Motor neuron (in vitro differentiated cells): ENCODE measurements around the gene TMEM208. TPM values are rescaled to one million over a fixed set of nuclear protein-coding genes. Genes with fewer than 3 reads are reported as not detected.

Experiments
- ATAC-seq, 8 experiments: fragments of 200-7000 bp; cut with Tn5 transposase; replicated peaks in 6 of 8; 2 replicates each; pipeline ENCODE4 v1.8.0; 2021; ENCODE audit warnings: mild to moderate bottlenecking in 8 of 8, moderate library complexity in 8 of 8
- H3K27ac ChIP-seq, 2 donors: fragments of 250-450 bp; sonication (Bioruptor Pico); 2 replicates each; pipeline ENCODE4 v1.9.0; 2021; ENCODE audit warnings: antibody characterized with exemption in 2 of 2, mild to moderate bottlenecking in 2 of 2, moderate library complexity in 1 of 2
- H3K4me1 ChIP-seq, 2 donors: fragments of 250-450 bp; sonication (Bioruptor Pico); replicated peaks in 1 of 2; 2 replicates each; pipeline ENCODE4 v1.6.1; 2021; ENCODE audit warnings: antibody characterized with exemption in 2 of 2, mild to moderate bottlenecking in 2 of 2, moderate library complexity in 1 of 2
- H3K4me3 ChIP-seq, 5 donors: fragments of 250-450 bp; sonication (Bioruptor Pico); 2 replicates each; pipeline ENCODE4 v1.9.0; 2021; ENCODE audit warnings: antibody characterized with exemption in 5 of 5, mild to moderate bottlenecking in 5 of 5, moderate library complexity in 4 of 5
- WGBS, 10 experiments: fragments of 450-650 bp; shearing (Covaris generic); methylation state at CpG; one replicate each; pipeline ENCODE4 v1.0.0; 2022; 5-methylcytosine and 5-hydroxymethylcytosine counted together
- in situ Hi-C, 9 experiments: fragments of 400-800 bp; cut with MboI; loops; one replicate each; pipeline ENCODE4 v1.15.0; 2021; ENCODE audit warnings: low sequenced_read_pairs in 9 of 9, low pct_unique_long_range_greater_than_20kb in 2 of 9; ENCODE audit not compliant: unreplicated experiment in 9 of 9
- total RNA-seq, 8 experiments: library from RNA; unstranded; fragments of 300-600 nt; gene quantifications; 2 replicates each; pipeline versions ENCODE4 v1.2.3 to v1.2.4, GENCODE V29; 2022

TMEM208 gene
- total RNA-seq, 8 experiments from 2014 or later, result 39.4 to 83.1 (median 58.0) TPM

DNA sequence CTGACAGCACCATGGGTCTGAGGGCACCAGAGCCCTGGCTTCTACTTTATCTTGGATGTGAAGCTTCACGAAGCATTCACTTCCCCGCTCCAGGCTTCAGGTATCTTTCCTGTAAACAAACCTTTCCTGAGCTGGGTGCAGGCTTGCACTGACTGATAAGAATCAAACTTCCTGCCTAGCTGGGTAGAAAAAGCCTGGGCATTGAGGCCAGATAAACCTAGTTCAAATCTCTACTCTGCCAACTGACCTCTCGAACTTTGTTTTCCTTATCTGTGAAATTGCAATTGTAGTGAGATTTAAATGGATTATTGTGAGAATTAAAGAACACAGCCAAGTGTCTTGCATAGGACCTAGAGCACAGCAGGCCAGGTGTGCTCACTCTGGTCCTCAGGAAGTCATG is 2.9 kb upstream of the TMEM208 start:
- in situ Hi-C loops, result no loop called here
- no peak overlapping the region for H3K4me3 ChIP-seq
- H3K4me1 ChIP-seq, result peaks cover 11 to 12% of the 10 kb centered on the region in 2 donors
- WGBS, 10 experiments, result 40 to 89% (median 83%) methylated on average over 1 to 3 of the region's 3 CpGs; no CpG with 5 or more reads in 5 of the 10 experiments
- no peak overlapping the region for H3K27ac ChIP-seq
- no peak for ATAC-seq

- H3K4me3 ChIP-seq, result peak overlapping the region; percentile 69 to 99 (median 93)
- in situ Hi-C loops, result loop anchor here in 1 of 9 experiments (25.0 kb wide), 1 partner anchor 186 kb away; the partner anchor contains the start of gene ZDHHC1
- 0 to 9% (median 1%) methylated on average over 1 to 10 of the region's 12 CpGs; no CpG with 5 or more reads in 5 of the 10 experiments for WGBS, 10 experiments
- ATAC-seq, result no peak
- H3K27ac ChIP-seq, result peak overlapping the region; percentile 63 to 66
- H3K4me1 ChIP-seq, result peaks cover 11 to 12% of the 10 kb centered on the region in 2 donors
Observed at GRCh38 chr16:67226295-67226803, 581 bp upstream of the TMEM208 start.

GRCh38 chr16:67227567-67227921 is 614 bp downstream of the TMEM208 start:
- no peak for ATAC-seq
- WGBS, 10 experiments, result 0 to 63% (median 16%) methylated on average over 1 to 7 of the region's 12 CpGs; no CpG with 5 or more reads in 4 of the 10 experiments
- in situ Hi-C loops, result loop anchor here in 1 of 9 experiments (25.0 kb wide), 1 partner anchor 185 kb away; the partner anchor contains the start of gene ZDHHC1

DNA sequence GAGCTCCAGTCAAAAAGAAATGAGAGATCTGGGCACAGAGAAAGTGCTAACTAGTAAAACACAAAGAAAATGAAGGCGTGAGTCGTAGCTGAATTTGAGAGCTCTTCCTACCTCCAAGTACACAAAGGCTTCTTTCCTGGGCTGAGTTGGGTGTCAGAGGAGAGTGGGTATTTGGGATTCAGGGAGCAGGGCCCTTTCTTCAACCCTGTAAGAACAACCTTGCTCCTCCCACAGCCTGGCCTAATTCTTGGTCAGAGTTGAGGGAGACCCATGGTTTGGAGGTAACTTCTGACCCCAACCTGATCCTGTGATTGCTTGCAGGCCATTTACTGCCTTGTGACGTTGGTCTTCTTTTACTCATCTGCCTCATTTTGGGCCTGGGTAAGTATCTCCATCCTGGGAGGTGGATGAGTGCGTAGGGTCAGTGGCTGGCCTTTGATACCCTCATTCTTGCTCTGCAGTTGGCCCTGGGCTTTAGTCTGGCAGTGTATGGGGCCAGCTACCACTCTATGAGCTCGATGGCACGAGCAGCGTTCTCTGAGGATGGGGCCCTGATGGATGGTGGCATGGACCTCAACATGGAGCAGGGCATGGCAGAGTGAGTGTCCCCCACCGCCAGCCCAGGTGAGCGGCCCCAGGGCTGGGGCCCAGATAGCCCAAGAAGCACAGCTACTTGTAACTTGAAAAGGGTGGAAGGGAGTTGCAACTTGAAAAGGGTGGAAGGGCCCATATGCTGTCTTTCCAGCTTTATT is 1.3 kb downstream of the TMEM208 start:
- in situ Hi-C loops, result loop anchor here in 1 of 9 experiments (25.0 kb wide), 1 partner anchor 184 kb away; the partner anchor contains the start of gene ZDHHC1
- no peak for ATAC-seq
- Histone ChIP-seq H3K4me3 (peak overlapping the region; percentile 69 to 99 (median 93)), H3K27ac (peak overlapping the region; percentile 94 to 96), H3K4me1 (peaks cover 11 to 12% of the 10 kb centered on the region in 2 donors)
- WGBS, 10 experiments, result 60 to 100% (median 91%) methylated on average over 1 to 6 of the region's 9 CpGs; no CpG with 5 or more reads in 4 of the 10 experiments

More at GRCh38 chr16:67227567-67227921, 614 bp downstream of the TMEM208 start:
- Histone ChIP-seq H3K27ac (peak overlapping the region; percentile 94 to 96), H3K4me1 (peaks cover 11 to 12% of the 10 kb centered on the region in 2 donors), H3K4me3 (peak overlapping the region; percentile 69 to 99 (median 93))

DNA sequence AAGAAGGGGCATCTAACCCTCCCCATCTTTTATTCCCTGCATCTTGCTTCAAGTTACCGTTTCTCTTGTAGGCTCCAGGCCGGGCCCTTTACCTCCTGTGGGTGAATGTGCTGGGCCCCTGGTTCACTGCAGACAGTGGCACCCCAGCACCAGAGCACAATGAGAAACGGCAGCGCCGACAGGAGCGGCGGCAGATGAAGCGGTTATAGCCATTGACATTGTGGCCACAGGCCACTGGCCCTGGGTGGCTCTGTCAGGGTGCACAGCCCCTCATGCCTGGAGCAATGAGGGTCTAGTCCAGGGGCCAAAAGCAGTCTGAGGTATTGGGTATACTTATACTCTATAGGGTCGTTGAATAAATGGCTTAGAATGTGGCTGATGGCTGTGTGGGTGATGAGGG is 2.0 kb downstream of the TMEM208 start:
- Histone ChIP-seq H3K4me1 (peaks cover 11 to 12% of the 10 kb centered on the region in 2 donors), H3K4me3 (no peak overlapping the region), H3K27ac (no peak overlapping the region)
- 97 to 100% (median 98%) methylated on average over 3 to 6 of the region's 9 CpGs; no CpG with 5 or more reads in 7 of the 10 experiments for WGBS, 10 experiments
- ATAC-seq, result no peak
- in situ Hi-C loops, result loop anchor here in 1 of 9 experiments (25.0 kb wide), 1 partner anchor 183 kb away; the partner anchor contains the start of gene ZDHHC1

GRCh38 chr16:67229906-67230808 is 3.2 kb downstream of the TMEM208 start:
- in situ Hi-C loops, result loop anchor here in 1 of 9 experiments (25.0 kb wide), 1 partner anchor 182 kb away; the partner anchor contains the start of gene ZDHHC1
- no peak for ATAC-seq
- WGBS, 10 experiments, result 75 to 100% (median 94%) methylated on average over 2 to 11 of the region's 32 CpGs; no CpG with 5 or more reads in 4 of the 10 experiments
- Histone ChIP-seq H3K27ac (no peak overlapping the region), H3K4me3 (no peak overlapping the region), H3K4me1 (peaks cover 11 to 12% of the 10 kb centered on the region in 2 donors)

- no peak overlapping the region for H3K27ac ChIP-seq
- H3K4me3 ChIP-seq, result no peak overlapping the region
- in situ Hi-C loops, result loop anchor here in 1 of 9 experiments (25.0 kb wide), 1 partner anchor 181 kb away; the partner anchor contains the start of gene ZDHHC1
- peaks cover 10 to 14% of the 10 kb centered on the region in 2 donors for H3K4me1 ChIP-seq
- 89 to 100% (median 100%) methylated on average over 1 to 7 of the region's 12 CpGs; no CpG with 5 or more reads in 4 of the 10 experiments for WGBS, 10 experiments
- no peak for ATAC-seq
Observed at GRCh38 chr16:67230809-67231660, 4.1 kb downstream of the TMEM208 start.

DNA sequence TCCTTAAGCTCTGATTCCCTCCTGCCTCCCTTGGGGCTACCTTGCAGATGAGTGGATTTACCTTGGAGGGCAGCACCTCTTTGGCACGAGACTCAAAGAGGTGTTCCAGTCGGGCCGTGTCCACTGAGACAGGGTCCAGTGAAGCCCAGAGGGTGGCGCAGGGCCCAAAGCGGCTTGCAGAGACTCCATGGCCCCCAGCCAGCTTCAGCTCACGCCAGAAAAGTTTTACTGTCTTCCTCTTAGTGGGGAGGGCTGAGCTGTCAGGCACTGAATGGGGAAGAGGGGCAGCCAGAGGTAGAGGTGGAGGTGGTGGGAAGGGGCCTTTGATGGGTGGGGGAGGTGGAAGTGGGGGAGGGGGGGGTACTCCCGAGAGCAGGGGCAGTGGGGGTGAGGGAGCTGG is 6.7 kb downstream of the TMEM208 start:
- no peak overlapping the region for H3K4me3 ChIP-seq
- no peak overlapping the region for H3K27ac ChIP-seq
- H3K4me1 ChIP-seq, result peaks cover 3 to 6% of the 10 kb centered on the region in 2 donors
- in situ Hi-C loops, result loop anchor here in 1 of 9 experiments (25.0 kb wide), 1 partner anchor 179 kb away; the partner anchor contains the start of gene ZDHHC1
- 61 to 100% methylated on average over 1 to 5 of the region's 7 CpGs; no CpG with 5 or more reads in 8 of the 10 experiments for WGBS, 10 experiments
- no peak for ATAC-seq

- in situ Hi-C loops, result loop anchor here in 1 of 9 experiments (25.0 kb wide), 1 partner anchor 178 kb away; the partner anchor contains the start of gene ZDHHC1
- Histone ChIP-seq H3K4me1 (peaks cover 3 to 6% of the 10 kb centered on the region in 2 donors), H3K27ac (no peak overlapping the region), H3K4me3 (no peak overlapping the region)
- WGBS, 10 experiments, result 90 to 100% (median 100%) methylated on average over 1 to 7 of the region's 10 CpGs; no CpG with 5 or more reads in 5 of the 10 experiments
- ATAC-seq, result no peak
Observed at GRCh38 chr16:67234180-67234597, 7.3 kb downstream of the TMEM208 start.

DNA sequence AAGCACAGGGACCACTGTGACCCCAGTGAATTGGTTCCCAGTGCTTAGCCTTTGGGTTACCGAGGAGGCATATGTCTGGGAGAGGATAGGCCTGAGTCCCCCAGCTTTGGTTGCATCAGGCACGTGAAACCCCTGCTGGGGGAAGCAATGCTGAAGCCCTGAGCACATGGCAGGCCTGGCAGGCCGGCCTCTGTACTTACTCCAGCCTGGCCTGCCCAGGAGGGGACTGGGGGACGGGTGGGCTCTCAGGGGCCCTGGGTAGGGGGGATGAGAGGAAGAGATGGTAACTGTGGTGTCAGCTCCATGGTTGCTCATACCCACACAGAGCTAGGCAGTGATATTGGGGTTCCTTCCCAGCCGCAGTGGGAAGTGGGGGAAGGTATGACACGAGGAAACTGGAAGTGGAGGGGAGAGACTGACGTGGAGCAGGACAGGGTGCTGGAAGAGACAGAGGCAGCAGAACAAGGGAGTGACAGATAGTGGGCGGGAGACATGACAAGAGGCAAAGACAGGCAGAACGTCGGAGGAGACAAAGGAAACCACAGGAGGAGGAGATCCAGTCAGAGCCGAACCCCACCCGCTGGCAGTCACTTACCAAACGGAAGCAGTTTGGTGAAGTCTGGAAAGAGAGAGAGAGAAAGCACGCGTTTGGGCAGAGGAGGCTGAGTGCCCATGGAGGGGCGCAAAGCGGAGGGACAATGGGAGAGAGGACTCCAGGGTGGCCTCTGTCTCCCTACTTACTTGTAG is 9.1 kb downstream of the TMEM208 start:
- peak overlapping the region; percentile 8 to 33 (median 15) for H3K4me3 ChIP-seq
- peak overlapping the region in 1 of 2 donors; percentile 62 for H3K27ac ChIP-seq
- peaks cover 3 to 6% of the 10 kb centered on the region in 2 donors for H3K4me1 ChIP-seq
- ATAC-seq, result peak in 7 of 8 experiments; percentile 5 to 68 (median 53)
- in situ Hi-C loops, result loop anchor here in 1 of 9 experiments (25.0 kb wide), 1 partner anchor 176 kb away; the partner anchor contains the start of gene ZDHHC1
- 41 to 100% (median 72%) methylated on average over 1 to 11 of the region's 17 CpGs; no CpG with 5 or more reads in 3 of the 10 experiments for WGBS, 10 experiments
